Measurements from ENCODE around the gene CENPB. TPM values are rescaled to one million over a fixed set of nuclear protein-coding genes. Genes with fewer than 3 reads are reported as not detected.

Gene CENPB
- total and polyA plus RNA-seq, 8 donors = 24.5 to 130 (median 69.2) TPM

- DNase-seq = peak in 1 of 2 donors; percentile 16
- 38 to 43% (median 41%) methylated on average over 20 of the region's 20 CpGs for WGBS, 5 donors
- Histone ChIP-seq H3K27ac (peak overlapping the region; percentile 93 to 100 (median 97)), H3K9me3 (no peaks in the 10 kb centered on the region), H3K4me1 (peaks cover 21 to 34% (median 30%) of the 10 kb centered on the region in 4 donors), H3K4me3 (peak overlapping the region; percentile 60 to 73 (median 64)), H3K27me3 (no peaks in the 10 kb centered on the region), H3K36me3 (peaks cover 32 to 43% (median 43%) of the 10 kb centered on the region in 4 donors)
- TF ChIP-seq POLR2AphosphoS5 (IDR thresholded peaks at IDR 0.05) (no peak), CTCF (IDR thresholded peaks at IDR 0.05) (no peak), POLR2A (IDR thresholded peaks at IDR 0.05) (no peak), EP300 (IDR thresholded peaks at IDR 0.05) (no peak)
- intact Hi-C loops (cut with DNase I; ENCODE audit: low total_unique reads) = no loop called here
Measured at GRCh38 chr20:3820901-3821727, 34.6 kb upstream of the CENPB start.

GRCh38 chr20:3820048-3820900 is 33.7 kb upstream of the CENPB start, which contains the start of gene AP5S1:
TSS of gene AP5S1 (plus strand) at chr20:3820547. CDS start at chr20:3822118, 1,571 bp downstream.
- Histone ChIP-seq H3K27ac (peak within 1 kb of the TSS; percentile 93 to 100 (median 97)), H3K36me3 (peaks cover 26 to 35% (median 35%) of the 10 kb centered on the region in 4 donors), H3K4me3 (peak within 1 kb of the TSS; percentile 60 to 73 (median 64)), H3K4me1 (peaks cover 21 to 36% (median 32%) of the 10 kb centered on the region in 4 donors), H3K27me3 (no peaks in the 10 kb centered on the region), H3K9me3 (no peaks in the 10 kb centered on the region)
- intact Hi-C loops (cut with DNase I; ENCODE audit: low total_unique reads) = no loop called here
- peak; percentile 98 to 99 for DNase-seq
- TF ChIP-seq POLR2AphosphoS5 (IDR thresholded peaks at IDR 0.05) (peak; percentile 72 to 95 (median 85)), POLR2A (IDR thresholded peaks at IDR 0.05) (no peak), EP300 (IDR thresholded peaks at IDR 0.05) (no peak), CTCF (IDR thresholded peaks at IDR 0.05) (peak in 6 of 7 experiments; percentile 75 to 100 (median 98))
- WGBS, 5 donors = 0 to 1% (median 0%) methylated on average over 44 to 96 of the region's 96 CpGs

GRCh38 chr20:3819411-3820047 is 33.0 kb upstream of the CENPB start:
- H3K27me3 ChIP-seq = no peaks in the 10 kb centered on the region
- intact Hi-C loops (cut with DNase I; ENCODE audit: low total_unique reads) = no loop called here
- H3K27ac ChIP-seq = peak overlapping the region; percentile 93 to 100 (median 97)
- peaks cover 21 to 43% (median 36%) of the 10 kb centered on the region in 4 donors for H3K4me1 ChIP-seq
- no peaks in the 10 kb centered on the region for H3K9me3 ChIP-seq
- TF ChIP-seq POLR2A (IDR thresholded peaks at IDR 0.05) (no peak), EP300 (IDR thresholded peaks at IDR 0.05) (no peak), POLR2AphosphoS5 (IDR thresholded peaks at IDR 0.05) (no peak), CTCF (IDR thresholded peaks at IDR 0.05) (no peak)
- 56 to 62% (median 58%) methylated on average over 19 to 20 of the region's 20 CpGs for WGBS, 5 donors
- peak overlapping the region; percentile 60 to 73 (median 64) for H3K4me3 ChIP-seq
- H3K36me3 ChIP-seq = peaks cover 18 to 28% (median 27%) of the 10 kb centered on the region in 4 donors
- peak in 1 of 2 donors; percentile 31 for DNase-seq
